Liver (tissue), 3 donors: ENCODE results near the gene THRAP3.

Source experiments
- GABPA ChIP-seq, 2 donors: IDR thresholded peaks in 1 of 2; conservative IDR thresholded peaks in 1 of 2; 2 replicates each; pipeline ENCODE4 v1.6.1; 2016; ENCODE audit warnings: antibody characterized with exemption in 2 of 2, mild to moderate bottlenecking in 1 of 2, moderate library complexity in 1 of 2
- JUND ChIP-seq, 2 donors: IDR thresholded peaks; 2 replicates each; pipeline ENCODE4 v1.6.1; 2016; ENCODE audit warnings: antibody characterized with exemption in 2 of 2
- MAX ChIP-seq: IDR thresholded peaks from 2 replicates; pipeline ENCODE4 v1.6.1; 2016; ENCODE audit warnings: antibody characterized with exemption
- SP1 ChIP-seq: IDR thresholded peaks from 2 replicates; pipeline ENCODE4 v1.6.1; 2018; ENCODE audit warnings: antibody characterized with exemption, mild to moderate bottlenecking
- TAF1 ChIP-seq: conservative IDR thresholded peaks from 2 replicates; pipeline ENCODE4 v1.6.1; 2016; ENCODE audit warnings: antibody characterized with exemption, mild to moderate bottlenecking
- TF ChIP-seq, protein P1 (sequence below): fragments of 150-350 bp; IDR thresholded peaks from 2 replicates; pipeline ENCODE4 v1.5.1; 2017; ENCODE audit warnings: improper control_type of control experiment, low read depth, low read length; ENCODE audit not compliant: missing input control
- TF ChIP-seq, protein P2 (sequence below): IDR thresholded peaks from 2 replicates; pipeline ENCODE4 v1.6.1; 2016; ENCODE audit warnings: antibody characterized with exemption, mild to moderate bottlenecking
- donor health status: healthy.
- donor health status: healthy.

GRCh38 chr1:36345353-36345752 lies 121.1 kb downstream of the THRAP3 start:
- TF ChIP-seq, protein P1, sequence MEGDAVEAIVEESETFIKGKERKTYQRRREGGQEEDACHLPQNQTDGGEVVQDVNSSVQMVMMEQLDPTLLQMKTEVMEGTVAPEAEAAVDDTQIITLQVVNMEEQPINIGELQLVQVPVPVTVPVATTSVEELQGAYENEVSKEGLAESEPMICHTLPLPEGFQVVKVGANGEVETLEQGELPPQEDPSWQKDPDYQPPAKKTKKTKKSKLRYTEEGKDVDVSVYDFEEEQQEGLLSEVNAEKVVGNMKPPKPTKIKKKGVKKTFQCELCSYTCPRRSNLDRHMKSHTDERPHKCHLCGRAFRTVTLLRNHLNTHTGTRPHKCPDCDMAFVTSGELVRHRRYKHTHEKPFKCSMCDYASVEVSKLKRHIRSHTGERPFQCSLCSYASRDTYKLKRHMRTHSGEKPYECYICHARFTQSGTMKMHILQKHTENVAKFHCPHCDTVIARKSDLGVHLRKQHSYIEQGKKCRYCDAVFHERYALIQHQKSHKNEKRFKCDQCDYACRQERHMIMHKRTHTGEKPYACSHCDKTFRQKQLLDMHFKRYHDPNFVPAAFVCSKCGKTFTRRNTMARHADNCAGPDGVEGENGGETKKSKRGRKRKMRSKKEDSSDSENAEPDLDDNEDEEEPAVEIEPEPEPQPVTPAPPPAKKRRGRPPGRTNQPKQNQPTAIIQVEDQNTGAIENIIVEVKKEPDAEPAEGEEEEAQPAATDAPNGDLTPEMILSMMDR: no peak
- TF ChIP-seq, protein P2, sequence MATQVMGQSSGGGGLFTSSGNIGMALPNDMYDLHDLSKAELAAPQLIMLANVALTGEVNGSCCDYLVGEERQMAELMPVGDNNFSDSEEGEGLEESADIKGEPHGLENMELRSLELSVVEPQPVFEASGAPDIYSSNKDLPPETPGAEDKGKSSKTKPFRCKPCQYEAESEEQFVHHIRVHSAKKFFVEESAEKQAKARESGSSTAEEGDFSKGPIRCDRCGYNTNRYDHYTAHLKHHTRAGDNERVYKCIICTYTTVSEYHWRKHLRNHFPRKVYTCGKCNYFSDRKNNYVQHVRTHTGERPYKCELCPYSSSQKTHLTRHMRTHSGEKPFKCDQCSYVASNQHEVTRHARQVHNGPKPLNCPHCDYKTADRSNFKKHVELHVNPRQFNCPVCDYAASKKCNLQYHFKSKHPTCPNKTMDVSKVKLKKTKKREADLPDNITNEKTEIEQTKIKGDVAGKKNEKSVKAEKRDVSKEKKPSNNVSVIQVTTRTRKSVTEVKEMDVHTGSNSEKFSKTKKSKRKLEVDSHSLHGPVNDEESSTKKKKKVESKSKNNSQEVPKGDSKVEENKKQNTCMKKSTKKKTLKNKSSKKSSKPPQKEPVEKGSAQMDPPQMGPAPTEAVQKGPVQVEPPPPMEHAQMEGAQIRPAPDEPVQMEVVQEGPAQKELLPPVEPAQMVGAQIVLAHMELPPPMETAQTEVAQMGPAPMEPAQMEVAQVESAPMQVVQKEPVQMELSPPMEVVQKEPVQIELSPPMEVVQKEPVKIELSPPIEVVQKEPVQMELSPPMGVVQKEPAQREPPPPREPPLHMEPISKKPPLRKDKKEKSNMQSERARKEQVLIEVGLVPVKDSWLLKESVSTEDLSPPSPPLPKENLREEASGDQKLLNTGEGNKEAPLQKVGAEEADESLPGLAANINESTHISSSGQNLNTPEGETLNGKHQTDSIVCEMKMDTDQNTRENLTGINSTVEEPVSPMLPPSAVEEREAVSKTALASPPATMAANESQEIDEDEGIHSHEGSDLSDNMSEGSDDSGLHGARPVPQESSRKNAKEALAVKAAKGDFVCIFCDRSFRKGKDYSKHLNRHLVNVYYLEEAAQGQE: no peak
- TF ChIP-seq GABPA (IDR thresholded peaks at IDR 0.05 in 1 of 2, conservative IDR thresholded peaks at IDR 0.05 in 1 of 2): no peak
- TF ChIP-seq MAX: no peak
- no peak for TF ChIP-seq SP1
- TF ChIP-seq TAF1: no peak
- no peak for TF ChIP-seq JUND (IDR thresholded peaks at IDR 0.05)
